T-helper 1 cell treated with Interleukin-12 subunit alpha and Interleukin-12 subunit beta and Interleukin-4 antibody, amounts not matched to agents 30 μg/mL and 1 μg/mL, for 36 hours (primary cell): ENCODE results near the gene CDC5L.

ENCODE experiments used
- H3K27ac Mint-ChIP-seq: one replicate; pipeline ENCODE4 v1.8.0; 2021; ENCODE audit warnings: mild to moderate bottlenecking, mixed read lengths
- H3K27me3 Mint-ChIP-seq: one replicate; pipeline ENCODE4 v1.8.0; 2021; ENCODE audit warnings: low read depth, mixed read lengths
- H3K36me3 Mint-ChIP-seq: one replicate; pipeline ENCODE4 v1.8.0; 2021; ENCODE audit warnings: low read depth, mixed read lengths
- H3K4me1 Mint-ChIP-seq: one replicate; pipeline ENCODE4 v1.8.0; 2021; ENCODE audit warnings: low read depth, mixed read lengths
- H3K4me3 Mint-ChIP-seq: one replicate; pipeline ENCODE4 v1.8.0; 2021; ENCODE audit warnings: mild to moderate bottlenecking, moderate library complexity, mixed read lengths
- H3K9me3 Mint-ChIP-seq: one replicate; pipeline ENCODE4 v1.8.0; 2021; ENCODE audit warnings: mixed read lengths

CDC5L gene

DNA sequence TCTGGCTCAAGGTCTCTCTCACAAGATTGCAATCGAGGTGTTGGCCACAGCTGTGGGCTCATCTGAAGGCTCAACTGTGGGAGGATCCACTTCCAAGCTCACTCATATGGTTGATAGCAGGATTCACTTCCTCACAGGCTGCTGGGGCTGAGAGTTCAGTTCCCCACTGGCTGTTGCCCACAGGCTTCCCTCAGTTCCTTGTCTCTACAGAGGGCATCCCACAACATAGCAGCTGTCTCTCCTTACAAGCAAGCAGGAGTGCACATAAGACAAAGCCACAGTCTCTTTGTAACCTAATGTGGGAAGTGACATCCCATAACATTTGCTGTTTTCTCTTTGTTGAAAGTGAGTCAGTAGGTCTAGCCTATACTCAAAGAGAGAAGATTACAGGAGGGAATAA, 31.0 kb upstream of the CDC5L start:
- Mint-ChIP-seq H3K4me3 (no peak overlapping the region), H3K36me3 (no peaks in the 10 kb centered on the region), H3K27me3 (peaks cover 29% of the 10 kb centered on the region), H3K4me1 (no peaks in the 10 kb centered on the region), H3K9me3 (no peaks in the 10 kb centered on the region), H3K27ac (no peak overlapping the region)

DNA sequence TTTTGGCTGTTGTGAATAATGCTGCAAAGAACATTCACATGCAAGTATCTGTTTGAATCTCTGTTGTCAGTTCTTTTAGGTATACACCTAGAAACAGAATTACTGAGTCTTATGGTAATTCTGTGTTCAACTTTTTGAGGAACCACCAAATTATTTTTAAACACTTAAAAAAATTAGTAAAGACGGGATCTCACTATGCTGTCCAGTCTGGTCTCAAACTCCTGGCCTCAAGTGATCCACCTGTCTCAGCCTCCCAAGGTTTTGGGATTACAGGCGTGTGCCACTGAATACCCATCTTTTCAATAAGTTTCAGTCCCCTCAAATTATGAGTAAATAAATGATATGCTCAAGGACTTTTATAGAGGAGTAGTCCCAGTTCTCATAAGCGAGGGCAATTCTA, 27.5 kb upstream of the CDC5L start:
- H3K9me3 Mint-ChIP-seq: no peaks in the 10 kb centered on the region
- H3K27me3 Mint-ChIP-seq: peaks cover 33% of the 10 kb centered on the region
- no peaks in the 10 kb centered on the region for H3K4me1 Mint-ChIP-seq
- H3K4me3 Mint-ChIP-seq: no peak overlapping the region
- H3K36me3 Mint-ChIP-seq: no peaks in the 10 kb centered on the region
- no peak overlapping the region for H3K27ac Mint-ChIP-seq

DNA sequence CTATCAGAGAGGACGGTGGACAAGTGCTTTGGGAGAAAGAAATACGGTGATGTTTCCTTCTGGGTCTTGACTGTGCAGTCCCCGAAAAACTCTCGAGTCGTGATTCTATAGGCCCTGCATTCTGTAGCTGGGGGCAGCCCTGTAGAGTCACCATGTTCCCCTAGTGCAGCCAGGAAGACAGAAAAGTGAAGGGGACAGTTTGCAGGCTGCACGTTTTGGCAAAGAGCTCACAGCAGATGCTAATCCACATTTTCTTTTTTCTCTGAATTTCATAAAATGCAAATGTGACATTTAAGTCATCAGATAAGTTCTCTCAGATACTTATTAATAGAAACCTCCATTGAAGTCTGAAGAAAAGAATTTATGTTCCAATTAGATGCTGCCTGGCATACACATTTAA, 25.6 kb upstream of the CDC5L start:
- Mint-ChIP-seq H3K4me1 (no peaks in the 10 kb centered on the region), H3K36me3 (no peaks in the 10 kb centered on the region), H3K9me3 (no peaks in the 10 kb centered on the region), H3K27ac (no peak overlapping the region), H3K4me3 (no peak overlapping the region), H3K27me3 (peaks cover 23% of the 10 kb centered on the region)

DNA sequence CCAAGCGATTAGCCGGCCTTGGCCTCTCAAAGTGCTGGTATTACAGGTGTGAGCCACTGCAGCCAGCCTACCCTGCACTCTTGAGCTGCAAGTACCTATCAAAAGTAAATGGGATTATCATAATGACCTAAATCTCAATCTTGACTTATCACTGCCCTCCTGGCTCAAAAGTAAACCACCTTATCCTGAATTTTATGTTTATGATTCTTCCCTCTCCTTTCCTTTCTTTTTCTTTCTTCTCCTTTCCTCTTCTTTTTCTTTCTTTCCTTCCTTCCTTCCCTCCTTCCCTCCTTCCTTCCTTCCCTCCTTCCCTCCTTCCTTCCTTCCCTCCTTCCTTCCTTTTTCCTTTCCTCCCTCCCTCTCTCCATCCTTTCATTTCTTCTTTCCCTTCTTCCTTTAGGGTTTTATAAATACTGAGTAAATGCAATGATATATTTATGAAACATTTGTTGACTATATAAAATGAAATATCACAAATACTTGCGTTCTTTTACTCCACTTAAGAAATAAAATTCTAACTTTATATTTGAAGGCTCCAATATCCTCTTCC, 24.1 kb upstream of the CDC5L start:
- Mint-ChIP-seq H3K9me3 (no peaks in the 10 kb centered on the region), H3K4me3 (no peak overlapping the region), H3K36me3 (no peaks in the 10 kb centered on the region), H3K27ac (no peak overlapping the region), H3K4me1 (peaks cover 4% of the 10 kb centered on the region), H3K27me3 (peaks cover 18% of the 10 kb centered on the region)

DNA sequence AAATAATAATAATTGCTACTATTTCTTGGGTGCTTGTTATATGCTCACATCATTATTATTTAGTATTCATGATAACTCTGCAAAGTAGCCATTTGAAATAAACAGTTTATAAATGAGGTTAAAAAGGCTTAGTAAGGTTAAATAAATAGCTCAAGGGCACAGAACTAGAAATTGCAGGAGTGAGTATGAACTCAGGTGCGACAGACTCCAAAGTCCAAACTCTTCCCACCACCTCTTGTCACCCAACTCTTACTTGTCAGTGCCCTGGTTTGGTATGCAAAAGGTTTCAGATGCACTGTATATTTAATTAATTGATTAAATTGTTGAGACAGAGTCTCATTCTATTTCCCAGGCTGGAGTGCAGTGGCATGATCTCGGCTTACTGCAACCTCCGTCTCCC, 20.7 kb upstream of the CDC5L start:
- Mint-ChIP-seq H3K27ac (no peak overlapping the region), H3K4me3 (no peak overlapping the region), H3K9me3 (no peaks in the 10 kb centered on the region)

DNA sequence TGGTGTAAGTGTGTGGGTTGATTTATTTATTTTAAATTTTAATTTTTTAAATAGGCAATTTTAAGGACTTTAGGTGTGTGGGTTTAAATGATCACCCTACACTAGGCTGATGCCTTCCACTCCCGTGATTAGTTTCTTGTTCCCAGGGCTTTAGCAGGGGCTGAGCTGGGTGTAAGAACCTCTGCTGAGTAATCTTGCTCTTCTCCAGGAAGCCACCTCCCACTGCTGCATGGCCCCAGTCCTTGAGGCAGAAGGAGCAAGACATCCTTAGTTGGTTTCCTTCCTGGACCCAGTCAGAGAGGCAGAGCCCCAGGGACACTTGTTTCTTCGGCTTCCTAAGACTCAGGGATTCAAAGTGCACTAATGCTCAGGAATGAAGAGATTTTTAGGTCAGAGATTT, 19.8 kb upstream of the CDC5L start:
- Mint-ChIP-seq H3K4me3 (no peak overlapping the region), H3K4me1 (peaks cover 4% of the 10 kb centered on the region), H3K9me3 (no peaks in the 10 kb centered on the region), H3K36me3 (no peaks in the 10 kb centered on the region), H3K27me3 (peaks cover 4% of the 10 kb centered on the region), H3K27ac (no peak overlapping the region)

More for the DNA sequence above, 20.7 kb upstream of the CDC5L start:
- Mint-ChIP-seq H3K4me1 (peaks cover 4% of the 10 kb centered on the region), H3K36me3 (no peaks in the 10 kb centered on the region), H3K27me3 (peaks cover 6% of the 10 kb centered on the region)

DNA sequence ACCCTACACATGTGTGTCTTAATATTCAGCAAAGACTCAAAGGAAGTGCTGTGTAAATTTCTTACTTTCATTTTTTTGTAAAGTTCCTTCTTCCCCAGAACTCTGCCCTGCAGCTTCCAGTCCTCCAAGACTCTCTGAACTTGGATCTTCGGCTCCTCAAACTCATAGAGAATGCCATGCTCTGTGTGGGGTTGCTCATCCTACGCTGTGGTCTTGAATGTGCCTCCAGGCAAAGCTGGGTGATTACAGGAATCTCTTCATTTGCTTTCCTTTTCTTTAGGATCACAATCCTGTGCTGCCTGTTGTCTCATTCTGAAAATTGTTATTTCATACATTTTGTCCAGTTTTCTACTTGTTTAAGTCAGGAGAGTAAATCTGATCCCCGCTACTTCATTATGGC, 14.5 kb upstream of the CDC5L start:
- no peaks in the 10 kb centered on the region for H3K36me3 Mint-ChIP-seq
- no peaks in the 10 kb centered on the region for H3K4me1 Mint-ChIP-seq
- H3K4me3 Mint-ChIP-seq: no peak overlapping the region
- no peaks in the 10 kb centered on the region for H3K9me3 Mint-ChIP-seq
- H3K27ac Mint-ChIP-seq: no peak overlapping the region
- H3K27me3 Mint-ChIP-seq: peaks cover 21% of the 10 kb centered on the region

DNA sequence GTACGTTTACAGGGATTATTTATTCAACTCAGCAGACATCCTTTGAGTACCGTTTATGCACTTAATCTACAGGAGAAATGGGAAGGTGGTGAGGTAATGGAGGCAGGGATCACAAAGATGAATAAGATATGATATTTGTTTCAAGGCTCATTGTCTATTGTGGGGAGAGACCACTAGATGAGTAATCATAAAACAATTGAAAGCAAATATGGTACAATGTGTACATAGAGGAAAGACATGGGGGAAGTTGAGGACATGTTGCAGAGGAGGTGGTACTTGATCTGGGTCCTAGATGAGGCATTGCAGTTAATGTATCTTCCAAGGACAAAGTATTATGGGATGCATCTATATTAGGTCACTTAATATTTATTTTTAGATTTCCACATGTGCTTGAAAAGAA, 13.7 kb upstream of the CDC5L start:
- H3K27me3 Mint-ChIP-seq: peaks cover 21% of the 10 kb centered on the region
- H3K4me1 Mint-ChIP-seq: no peaks in the 10 kb centered on the region
- no peak overlapping the region for H3K27ac Mint-ChIP-seq
- no peak overlapping the region for H3K4me3 Mint-ChIP-seq
- H3K9me3 Mint-ChIP-seq: no peaks in the 10 kb centered on the region
- H3K36me3 Mint-ChIP-seq: no peaks in the 10 kb centered on the region

DNA sequence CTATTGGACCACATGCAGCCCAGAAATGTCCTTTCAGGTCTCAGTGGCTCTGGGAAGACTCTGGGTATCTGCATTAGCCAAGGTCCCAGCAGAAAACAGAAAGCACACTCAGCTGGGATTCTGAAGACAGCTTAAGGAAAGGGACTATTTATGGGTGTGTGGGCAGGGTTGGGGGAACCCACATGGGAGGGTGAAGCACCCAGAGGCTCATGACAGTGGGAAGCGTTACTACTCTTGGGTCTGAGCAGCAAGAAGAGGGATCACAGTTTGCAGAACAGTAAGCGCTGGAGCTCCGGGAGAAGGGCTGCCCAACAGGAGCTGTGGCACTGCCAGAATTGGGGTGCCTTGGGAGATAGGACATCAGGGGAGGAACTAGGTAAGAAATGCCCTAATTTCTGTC, 12.4 kb upstream of the CDC5L start:
- Mint-ChIP-seq H3K4me3 (no peak overlapping the region), H3K27me3 (peaks cover 25% of the 10 kb centered on the region), H3K9me3 (no peaks in the 10 kb centered on the region), H3K27ac (no peak overlapping the region), H3K4me1 (peaks cover 1% of the 10 kb centered on the region), H3K36me3 (no peaks in the 10 kb centered on the region)

DNA sequence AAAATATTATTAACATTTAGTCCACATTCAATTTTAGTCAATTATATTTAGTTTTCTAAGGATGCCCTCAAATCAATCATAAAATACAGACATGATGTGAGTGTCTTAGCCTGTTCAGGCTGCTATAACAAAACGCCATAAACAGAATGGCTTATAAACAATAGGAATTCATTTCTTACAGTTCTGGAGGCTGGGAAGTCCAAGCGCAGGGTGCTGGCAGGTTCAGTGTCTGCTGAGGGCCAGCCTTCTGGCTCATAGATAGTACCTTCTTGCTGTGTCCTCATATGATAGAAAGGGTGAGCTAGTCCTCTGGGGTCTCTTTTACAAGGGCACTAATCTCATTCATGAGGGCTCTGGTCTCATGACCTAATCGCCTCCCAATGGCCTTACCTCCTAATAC, 10.0 kb upstream of the CDC5L start:
- H3K27ac Mint-ChIP-seq: no peak overlapping the region
- peaks cover 41% of the 10 kb centered on the region for H3K27me3 Mint-ChIP-seq
- H3K9me3 Mint-ChIP-seq: no peaks in the 10 kb centered on the region
- no peaks in the 10 kb centered on the region for H3K36me3 Mint-ChIP-seq
- H3K4me3 Mint-ChIP-seq: no peak overlapping the region
- H3K4me1 Mint-ChIP-seq: peaks cover 1% of the 10 kb centered on the region

DNA sequence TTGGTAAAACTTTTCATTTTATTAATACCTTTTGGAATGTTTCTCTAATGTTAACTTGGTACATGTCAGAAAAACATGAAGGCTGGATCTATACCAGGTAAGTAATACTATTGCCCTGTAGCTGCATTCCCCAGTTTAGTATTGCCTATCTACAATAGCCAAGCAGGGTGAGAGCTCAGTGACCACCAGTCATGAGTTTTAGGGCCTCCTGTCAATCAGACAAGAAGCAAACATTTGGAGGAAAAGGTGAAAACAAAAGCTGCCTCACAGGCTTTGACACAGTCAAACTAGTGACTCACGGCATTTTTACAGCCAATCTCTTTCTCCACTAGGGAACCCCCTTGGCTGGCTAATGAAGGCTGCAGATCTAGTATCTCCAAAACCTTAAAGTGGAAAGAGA, 9.5 kb upstream of the CDC5L start:
- H3K4me3 Mint-ChIP-seq: no peak overlapping the region
- peaks cover 45% of the 10 kb centered on the region for H3K27me3 Mint-ChIP-seq
- H3K9me3 Mint-ChIP-seq: no peaks in the 10 kb centered on the region
- peaks cover 1% of the 10 kb centered on the region for H3K4me1 Mint-ChIP-seq
- H3K36me3 Mint-ChIP-seq: no peaks in the 10 kb centered on the region
- H3K27ac Mint-ChIP-seq: no peak overlapping the region

DNA sequence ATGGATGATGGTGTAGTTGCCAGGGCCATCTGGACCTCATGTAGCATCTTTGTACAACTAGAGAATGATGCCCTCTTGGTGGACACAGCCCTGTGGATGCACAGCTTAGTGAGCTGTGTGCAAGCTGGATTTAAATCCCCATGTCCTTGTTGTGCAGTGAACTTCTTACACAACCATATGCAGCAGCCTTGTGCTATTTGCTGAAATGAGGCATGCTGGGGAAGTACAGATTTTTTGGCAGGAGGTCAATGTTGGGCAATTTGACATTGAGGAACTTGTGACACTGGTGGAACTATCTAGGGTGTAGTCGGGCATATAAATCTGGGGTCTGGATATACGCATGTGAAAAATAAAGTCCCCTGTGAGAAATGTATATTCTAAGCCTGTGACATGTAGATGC, 5.8 kb upstream of the CDC5L start:
- Mint-ChIP-seq H3K27ac (no peak overlapping the region), H3K27me3 (peaks cover 42% of the 10 kb centered on the region), H3K9me3 (no peaks in the 10 kb centered on the region), H3K4me1 (peaks cover 5% of the 10 kb centered on the region), H3K36me3 (no peaks in the 10 kb centered on the region), H3K4me3 (no peak overlapping the region)

DNA sequence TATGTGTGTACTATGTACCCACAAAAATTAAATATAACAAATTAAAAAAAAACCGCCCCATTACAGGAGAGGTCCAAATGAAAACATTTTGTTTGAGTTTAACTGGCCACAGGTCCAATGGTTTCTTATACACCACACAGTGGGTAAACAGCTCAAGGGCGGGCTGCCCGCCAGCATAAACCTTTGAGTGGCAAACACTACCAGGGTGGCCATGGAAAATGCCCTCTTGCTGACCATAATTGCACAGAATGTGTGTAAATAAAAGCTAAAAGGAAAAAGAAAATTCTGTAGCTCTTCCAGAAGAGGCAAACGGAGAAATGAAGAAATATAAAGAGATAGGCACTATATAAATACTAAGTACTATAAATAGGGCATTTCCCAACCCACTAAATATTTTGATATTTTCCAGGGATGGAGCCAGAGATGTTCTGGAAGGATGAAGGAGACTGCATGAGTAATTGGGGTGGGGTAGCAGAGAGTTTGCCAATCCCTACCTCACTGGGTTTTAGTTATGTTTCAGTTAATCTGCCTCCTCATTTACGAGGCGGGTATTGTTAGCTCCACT, 1.1 kb upstream of the CDC5L start:
- peaks cover 30% of the 10 kb centered on the region for H3K27me3 Mint-ChIP-seq
- H3K9me3 Mint-ChIP-seq: no peaks in the 10 kb centered on the region
- peak overlapping the region; percentile 98 for H3K27ac Mint-ChIP-seq
- H3K4me3 Mint-ChIP-seq: peak overlapping the region; percentile 98
- peaks cover 13% of the 10 kb centered on the region for H3K36me3 Mint-ChIP-seq
- H3K4me1 Mint-ChIP-seq: peaks cover 35% of the 10 kb centered on the region

DNA sequence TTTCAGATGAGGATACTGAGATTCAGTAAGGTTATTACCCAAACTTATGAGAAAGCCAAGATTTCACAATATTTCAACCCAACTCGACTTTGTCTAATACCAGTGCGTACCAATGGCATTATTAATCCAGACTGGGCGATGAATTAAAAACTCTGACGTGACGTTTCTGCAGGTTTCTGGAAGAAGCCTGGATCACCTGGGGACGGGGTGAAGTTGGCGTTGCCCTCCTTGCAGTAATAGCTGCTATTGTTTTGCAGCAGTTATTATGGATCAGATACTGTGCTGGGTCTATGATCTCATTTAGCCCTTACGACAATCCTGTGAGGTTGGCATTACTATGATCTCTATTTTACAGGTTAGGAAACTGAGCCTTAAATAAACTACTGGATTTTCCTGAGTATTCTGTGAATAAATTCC, 569 bp upstream of the CDC5L start:
- Mint-ChIP-seq H3K27ac (peak overlapping the region; percentile 98), H3K36me3 (peaks cover 16% of the 10 kb centered on the region), H3K27me3 (peaks cover 25% of the 10 kb centered on the region), H3K4me1 (peaks cover 39% of the 10 kb centered on the region), H3K9me3 (no peaks in the 10 kb centered on the region), H3K4me3 (peak overlapping the region; percentile 98)

DNA sequence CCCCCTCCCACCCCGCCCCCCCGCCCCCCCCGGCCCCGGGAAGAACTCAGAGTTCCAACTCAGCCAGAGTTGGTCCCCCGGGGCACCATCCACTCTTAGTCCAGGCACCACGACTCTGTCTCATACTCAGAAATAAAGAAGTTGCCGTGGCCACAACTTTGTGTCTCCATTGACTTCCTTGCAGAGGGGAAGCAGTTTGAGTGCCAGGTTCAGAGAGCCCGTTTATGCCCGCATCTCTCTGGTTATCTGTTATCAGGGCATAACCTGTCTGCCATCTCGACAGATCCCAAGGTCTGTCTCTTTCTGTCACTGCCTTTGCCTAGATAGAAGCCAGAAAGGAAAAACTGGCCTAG, 605 bp downstream of the CDC5L start:
- H3K4me3 Mint-ChIP-seq: peak overlapping the region; percentile 98
- peaks cover 39% of the 10 kb centered on the region for H3K4me1 Mint-ChIP-seq
- H3K27me3 Mint-ChIP-seq: peaks cover 16% of the 10 kb centered on the region
- no peaks in the 10 kb centered on the region for H3K9me3 Mint-ChIP-seq
- H3K27ac Mint-ChIP-seq: peak overlapping the region; percentile 98
- H3K36me3 Mint-ChIP-seq: peaks cover 25% of the 10 kb centered on the region

DNA sequence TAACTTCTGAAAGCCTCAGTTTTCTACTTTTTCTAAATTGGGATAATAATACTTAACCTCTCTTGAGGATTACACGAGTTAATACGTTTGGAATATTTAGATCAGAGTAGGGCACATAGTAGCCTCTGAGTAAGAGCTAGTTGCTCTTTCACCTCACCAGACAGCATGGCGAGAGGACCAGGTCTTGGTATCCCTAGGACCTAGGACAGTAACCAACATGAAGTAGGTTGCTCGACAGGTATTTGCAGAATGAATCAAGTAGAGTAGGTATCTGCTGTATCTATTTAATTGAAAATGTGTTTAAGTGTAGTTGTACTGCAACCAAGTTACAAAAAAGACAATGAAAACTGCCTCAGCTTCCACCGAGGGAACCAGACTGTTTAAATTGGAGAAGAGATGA, 1.4 kb downstream of the CDC5L start:
- Mint-ChIP-seq H3K27ac (peak overlapping the region; percentile 88), H3K9me3 (no peaks in the 10 kb centered on the region), H3K27me3 (peaks cover 11% of the 10 kb centered on the region), H3K4me1 (peaks cover 39% of the 10 kb centered on the region), H3K36me3 (peaks cover 32% of the 10 kb centered on the region), H3K4me3 (peak overlapping the region; percentile 98)
